HG02981 (cell line): ENCODE results near the gene SPTB.

Source experiments
- ATAC-seq: cut with Tn5 transposase; IDR thresholded peaks from one replicate; pipeline ENCODE4 v1.9.1; 2021; ENCODE audit warnings: mild to moderate bottlenecking, moderate library complexity; ENCODE audit not compliant: unreplicated experiment

Gene SPTB

GRCh38 chr14:64698903-64699302 lies 180.8 kb downstream of the SPTB start:
- ATAC-seq: no peak

- no peak for ATAC-seq
Observed at GRCh38 chr14:64696355-64696857, 183.3 kb downstream of the SPTB start.
